Activated CD8-positive, alpha-beta memory T cell treated with anti-CD3 and anti-CD28 coated beads for 48 hours (primary cell): Measurements from ENCODE around the gene ADGRB2.
"Not testable (repeated sequence)": the region's sequence is repeated elsewhere in the genome, so short reads cannot be mapped to it uniquely, and the experiment has no call there.

ENCODE experiments used
- DNase-seq, 3 experiments: peaks; one replicate each; pipeline ENCODE4 v3.0.0-alpha.2; 2020; ENCODE audit warnings: low read depth in 2 of 3, low spot score in 2 of 3

Gene ADGRB2

GRCh38 chr1:31730336-31731048 lies 33.6 kb downstream of the ADGRB2 start:
- DNase-seq, result no peak

GRCh38 chr1:31727849-31728248 lies 36.3 kb downstream of the ADGRB2 start:
- no peak for DNase-seq

GRCh38 chr1:31727195-31727594 lies 36.9 kb downstream of the ADGRB2 start:
- DNase-seq, result no peak

GRCh38 chr1:31726715-31727114 lies 37.4 kb downstream of the ADGRB2 start:
- DNase-seq, result no peak

GRCh38 chr1:31725777-31726535 lies 38.2 kb downstream of the ADGRB2 start:
- DNase-seq, result no peak

- DNase-seq, result no peak
Observed at GRCh38 chr1:31725134-31725533, 39.0 kb downstream of the ADGRB2 start.

GRCh38 chr1:31723828-31724359 lies 40.2 kb downstream of the ADGRB2 start:
- DNase-seq, result no peak

GRCh38 chr1:31718327-31718897 lies 45.7 kb downstream of the ADGRB2 start:
- no peak for DNase-seq

GRCh38 chr1:31717341-31717740 lies 46.8 kb downstream of the ADGRB2 start:
- DNase-seq, result no peak

GRCh38 chr1:31715873-31716220 lies 48.3 kb downstream of the ADGRB2 start:
- DNase-seq, result no peak

- DNase-seq, result no peak
Observed at GRCh38 chr1:31715087-31715872, 48.9 kb downstream of the ADGRB2 start.

GRCh38 chr1:31714442-31715086 lies 49.6 kb downstream of the ADGRB2 start:
- DNase-seq, result no peak

- no peak for DNase-seq
Observed at GRCh38 chr1:31712630-31713029, 51.5 kb downstream of the ADGRB2 start.

GRCh38 chr1:31712068-31712467 lies 52.1 kb downstream of the ADGRB2 start:
- no peak for DNase-seq

GRCh38 chr1:31708324-31708723 lies 55.8 kb downstream of the ADGRB2 start:
- no peak for DNase-seq

- DNase-seq, result no peak
Observed at GRCh38 chr1:31707711-31708110, 56.4 kb downstream of the ADGRB2 start.

- not testable (repeated sequence) for DNase-seq
Observed at GRCh38 chr1:31707059-31707600, 57.0 kb downstream of the ADGRB2 start.

- DNase-seq, result no peak
Observed at GRCh38 chr1:31706384-31707058, 57.6 kb downstream of the ADGRB2 start.

GRCh38 chr1:31705080-31705866 lies 58.9 kb downstream of the ADGRB2 start:
- DNase-seq, result peak; percentile 50 to 67 (median 60)
